HG02981 (cell line): ENCODE results near the gene VPS37B.

Experiments used
- ATAC-seq: cut with Tn5 transposase; IDR thresholded peaks from one replicate; pipeline ENCODE4 v1.9.1; 2021; ENCODE audit warnings: mild to moderate bottlenecking, moderate library complexity; ENCODE audit not compliant: unreplicated experiment

The VPS37B gene

GRCh38 chr12:122867691-122868461 is 28.0 kb downstream of the VPS37B start:
- ATAC-seq: no peak

- no peak for ATAC-seq
Observed at GRCh38 chr12:122866950-122867607, 28.8 kb downstream of the VPS37B start.

GRCh38 chr12:122866379-122866778 is 29.5 kb downstream of the VPS37B start:
- ATAC-seq: no peak

- no peak for ATAC-seq
Observed at GRCh38 chr12:122865268-122866231, 30.4 kb downstream of the VPS37B start.

- no peak for ATAC-seq
Observed at GRCh38 chr12:122864894-122865253, 31.1 kb downstream of the VPS37B start.

GRCh38 chr12:122862872-122863701 is 32.8 kb downstream of the VPS37B start:
- no peak for ATAC-seq

- no peak for ATAC-seq
Observed at GRCh38 chr12:122862110-122862634, 33.8 kb downstream of the VPS37B start.

- ATAC-seq: no peak
Observed at GRCh38 chr12:122861587-122861970, 34.3 kb downstream of the VPS37B start.

GRCh38 chr12:122860854-122861586 is 34.9 kb downstream of the VPS37B start:
- ATAC-seq: no peak

GRCh38 chr12:122860040-122860853 is 35.7 kb downstream of the VPS37B start:
- ATAC-seq: no peak

- ATAC-seq: no peak
Observed at GRCh38 chr12:122859303-122860039, 36.5 kb downstream of the VPS37B start.

GRCh38 chr12:122858591-122859302 is 37.2 kb downstream of the VPS37B start:
- no peak for ATAC-seq

GRCh38 chr12:122858171-122858570 is 37.8 kb downstream of the VPS37B start:
- ATAC-seq: no peak

GRCh38 chr12:122856999-122857671 is 38.8 kb downstream of the VPS37B start:
- ATAC-seq: no peak

GRCh38 chr12:122855928-122856831 is 39.7 kb downstream of the VPS37B start:
- no peak for ATAC-seq
